Activated CD8-positive, alpha-beta memory T cell treated with anti-CD3 and anti-CD28 coated beads, Interleukin-2, amount 50 U/mL, for 1 hour (primary cell): ENCODE results near the gene KLC1.
"Not testable (repeated sequence)": the region's sequence is repeated elsewhere in the genome, so short reads cannot be mapped to it uniquely, and the experiment has no call there.

Source experiments
- DNase-seq: peaks from one replicate; pipeline ENCODE4 v3.0.0-alpha.2; 2020; ENCODE audit errors: extremely low read depth

Gene KLC1

DNA sequence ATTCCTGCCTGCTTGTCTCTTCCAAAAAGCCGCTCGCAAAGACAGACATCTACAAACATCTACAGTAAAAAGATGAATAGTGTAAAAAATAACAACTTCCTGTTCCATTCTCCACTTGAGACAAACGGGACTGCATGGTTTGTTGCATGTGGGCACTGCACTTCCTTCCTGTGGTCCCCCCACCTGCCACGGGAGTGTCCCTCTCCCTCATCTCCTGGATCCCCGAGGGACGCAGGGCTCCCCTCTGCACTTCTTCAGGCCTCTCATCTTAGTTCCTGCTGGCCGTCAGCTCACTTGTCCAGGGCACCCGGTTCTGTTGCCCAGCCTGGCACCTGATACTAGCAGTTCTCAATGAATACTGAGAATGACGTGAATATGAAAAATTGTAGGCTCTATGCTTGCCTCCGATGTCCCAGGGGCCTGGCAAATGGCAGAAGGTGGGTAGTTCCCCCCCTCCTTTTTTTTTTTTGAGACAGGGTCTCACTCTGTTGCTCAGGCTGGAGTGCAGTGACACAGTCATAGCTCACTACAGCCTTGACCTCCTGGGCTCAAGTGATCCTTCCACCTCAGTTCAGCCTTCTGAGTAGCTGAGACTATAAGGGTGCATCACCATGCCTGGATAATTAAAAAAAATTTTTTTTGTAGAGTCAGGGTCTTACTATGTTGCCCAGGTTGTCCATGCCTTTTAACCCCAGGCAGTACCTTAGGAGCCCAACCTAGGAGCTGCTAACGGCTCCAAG is 3.5 kb upstream of the KLC1 start:
- no peak for DNase-seq

DNA sequence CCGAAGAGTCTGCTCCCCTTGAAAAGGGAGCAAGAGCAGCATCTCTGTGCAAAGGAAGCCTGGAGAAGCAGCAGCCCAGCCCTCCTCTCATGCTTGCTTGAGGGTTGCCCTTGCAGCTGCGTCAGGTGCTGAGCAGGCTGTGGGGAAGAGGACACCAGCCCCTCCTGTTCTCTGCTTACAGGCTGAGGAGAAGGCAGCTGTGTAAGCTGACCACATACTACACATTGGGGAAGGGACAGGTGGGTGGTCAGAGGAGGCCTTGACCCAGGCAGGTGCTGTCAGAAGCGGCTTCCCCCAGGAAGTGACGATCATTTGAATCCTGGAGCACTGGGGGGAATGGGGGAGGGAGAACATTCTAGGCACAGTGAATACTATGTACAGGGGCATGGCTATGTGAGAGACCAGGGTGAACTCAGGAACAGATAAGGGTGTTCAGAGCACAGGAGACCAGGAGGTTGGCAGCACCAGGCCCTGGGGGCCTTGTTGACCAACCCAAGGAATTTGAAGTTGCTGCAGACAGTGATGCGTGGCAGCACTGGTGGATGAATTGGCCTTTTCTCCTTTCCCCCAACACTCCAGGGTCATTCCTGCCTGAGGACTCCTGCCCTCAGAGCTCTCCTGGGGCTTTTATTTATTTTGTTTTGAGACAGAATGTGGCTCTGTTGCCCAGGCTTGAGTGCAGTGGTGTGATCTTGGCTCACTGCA is 2.7 kb upstream of the KLC1 start:
- no peak for DNase-seq

DNA sequence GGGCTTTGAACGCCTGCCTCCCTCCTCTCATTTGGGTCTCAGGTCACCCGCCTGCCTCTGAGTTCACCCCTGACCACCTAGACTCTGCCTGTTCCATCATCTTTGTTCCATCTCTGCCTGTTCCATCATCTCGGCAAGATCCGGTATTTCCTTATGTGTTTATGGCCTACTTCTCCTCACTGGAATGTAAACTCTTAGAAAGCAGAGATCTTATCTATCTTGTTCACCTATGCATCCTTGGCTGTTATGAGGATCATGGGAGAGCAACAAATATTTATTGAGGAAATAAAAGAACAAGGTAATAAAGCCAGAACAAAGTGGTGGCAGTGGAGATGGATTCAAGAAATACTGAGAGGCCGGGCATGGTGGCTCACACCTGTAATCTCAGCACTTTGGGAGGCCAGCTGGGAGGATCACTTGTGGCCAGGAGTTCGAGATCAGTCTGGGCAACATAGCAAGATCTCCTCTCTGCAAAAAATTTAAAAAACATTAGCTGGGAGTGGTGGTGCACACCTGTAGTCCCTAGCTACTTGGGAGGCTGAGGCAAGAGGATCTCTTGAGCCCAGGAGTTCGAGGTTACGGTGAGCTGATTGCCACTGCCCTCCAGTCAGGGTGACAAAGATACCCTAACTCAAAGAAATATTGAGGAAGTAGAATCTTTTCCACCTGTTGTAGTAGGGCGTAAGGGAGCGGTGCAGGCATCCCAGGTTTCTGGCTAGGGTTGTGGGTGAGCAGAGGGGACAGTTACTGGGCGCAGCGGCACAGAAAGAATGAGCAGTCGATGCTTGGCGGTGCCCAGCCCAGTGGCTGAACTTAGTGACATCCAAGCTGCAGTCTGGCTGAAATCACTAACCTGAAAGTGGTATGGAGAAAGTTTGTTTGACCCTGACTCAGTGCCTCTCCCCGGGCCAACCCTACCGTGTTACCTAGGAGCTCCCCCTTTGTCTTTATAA is 1.7 kb upstream of the KLC1 start:
- DNase-seq = no peak

DNA sequence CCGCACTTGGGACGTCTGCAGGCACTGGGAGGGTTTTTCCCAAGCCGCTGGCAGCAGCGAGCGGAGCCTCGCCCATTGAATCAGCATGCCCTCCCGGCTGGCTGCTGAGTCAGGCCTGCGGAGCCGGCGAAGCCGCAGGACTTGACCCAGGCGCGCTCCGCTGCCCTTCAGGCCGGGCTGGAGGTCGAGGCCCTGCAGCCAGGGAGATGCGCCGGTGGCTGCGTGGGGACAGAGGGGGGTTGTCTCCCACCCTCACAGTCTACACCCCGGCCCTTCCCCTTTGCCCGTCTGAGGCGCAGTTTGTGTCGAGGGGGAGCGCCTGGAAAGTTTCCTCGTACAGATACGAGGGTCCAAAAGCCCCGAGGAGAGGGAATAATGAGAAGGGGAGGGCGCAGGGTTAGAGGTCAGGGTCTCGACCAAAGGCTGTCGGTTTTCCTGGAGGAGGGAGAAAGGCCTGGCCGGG is 759 bp upstream of the KLC1 start:
- no peak for DNase-seq

DNA sequence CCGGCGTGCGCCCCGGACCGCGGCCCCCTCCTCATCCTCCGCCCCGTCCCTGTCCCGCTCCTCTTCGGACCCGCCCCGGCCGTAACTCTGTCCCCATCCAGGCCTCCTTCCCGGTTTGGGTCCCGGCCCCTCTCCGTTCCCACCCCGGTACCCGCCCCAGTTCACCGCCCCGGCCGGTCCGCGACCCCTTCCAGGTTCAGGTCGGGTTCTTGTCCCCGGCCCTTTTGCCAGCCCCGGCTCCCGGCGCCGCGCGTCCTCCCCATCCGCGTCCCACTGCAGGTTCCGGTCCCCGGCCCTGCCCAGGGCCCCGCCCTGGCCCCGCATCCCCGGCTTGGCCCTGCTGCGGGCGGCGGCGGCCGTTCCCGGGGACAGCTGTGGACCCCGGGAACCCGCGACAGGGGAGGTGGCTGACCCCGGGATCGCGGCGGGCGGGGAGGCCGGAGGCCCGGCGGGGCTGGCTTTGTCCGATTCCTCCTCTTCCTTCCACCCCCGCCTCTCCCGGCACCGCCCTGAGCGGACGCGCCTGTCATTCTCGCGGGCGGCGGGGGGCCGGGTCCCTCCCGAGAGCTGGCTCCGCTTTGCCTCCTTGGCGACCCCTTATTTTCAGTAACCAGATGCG is 601 bp downstream of the KLC1 start:
- no peak for DNase-seq

DNA sequence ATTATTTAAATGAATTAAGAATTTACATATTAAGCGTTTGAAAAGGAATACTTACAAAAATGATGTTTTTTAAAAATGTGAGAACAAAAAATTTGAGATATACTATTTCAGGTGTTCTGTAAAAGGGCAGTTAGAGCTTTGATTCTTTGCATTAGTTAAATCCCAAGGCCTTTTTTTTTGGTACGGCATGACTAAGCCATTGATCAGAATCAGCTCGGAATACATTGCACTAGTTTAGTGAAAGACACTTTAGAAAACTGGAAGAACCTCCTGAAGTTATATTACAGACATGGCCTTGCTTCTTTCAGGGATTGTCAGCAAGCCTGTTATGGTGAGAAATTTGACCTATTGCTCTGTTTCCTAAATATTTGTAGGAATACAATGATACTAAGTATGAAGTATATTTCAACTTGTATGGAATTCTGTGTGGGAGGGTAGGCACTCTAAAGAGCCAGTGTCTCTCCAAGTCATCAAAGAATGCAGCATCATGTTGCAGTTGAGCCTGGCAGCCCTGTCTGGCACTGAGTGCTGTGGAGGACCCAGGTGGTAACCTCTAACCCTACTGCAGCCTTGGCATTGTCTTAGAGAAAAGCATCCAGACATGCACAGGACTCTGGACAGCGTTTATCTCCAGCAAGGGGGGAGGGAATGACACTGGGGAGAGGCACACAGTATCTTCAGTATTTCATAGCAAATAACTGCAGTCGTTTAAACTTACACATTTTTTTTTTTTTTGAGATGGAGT is 1.5 kb downstream of the KLC1 start:
- no peak for DNase-seq

DNA sequence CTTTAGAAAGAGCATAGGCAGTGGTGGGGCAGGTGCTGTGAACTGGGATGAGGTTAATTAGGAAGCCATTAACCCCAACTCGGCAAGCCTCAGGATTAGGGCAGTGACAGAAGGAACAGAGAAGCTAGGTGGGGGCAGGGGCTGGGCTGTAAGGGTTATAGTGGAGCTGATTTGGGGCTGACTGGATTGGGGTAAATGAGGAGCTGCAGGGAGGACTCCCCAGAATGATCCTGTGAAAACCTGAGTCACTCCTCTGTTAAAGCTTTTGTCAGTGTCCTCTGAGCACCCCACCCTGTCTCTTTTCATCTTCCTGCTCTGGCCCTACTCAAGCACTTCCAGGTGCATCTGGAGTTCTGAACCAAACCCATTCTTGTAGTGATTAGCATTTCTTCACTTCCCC is 4.4 kb downstream of the KLC1 start:
- no peak for DNase-seq

DNA sequence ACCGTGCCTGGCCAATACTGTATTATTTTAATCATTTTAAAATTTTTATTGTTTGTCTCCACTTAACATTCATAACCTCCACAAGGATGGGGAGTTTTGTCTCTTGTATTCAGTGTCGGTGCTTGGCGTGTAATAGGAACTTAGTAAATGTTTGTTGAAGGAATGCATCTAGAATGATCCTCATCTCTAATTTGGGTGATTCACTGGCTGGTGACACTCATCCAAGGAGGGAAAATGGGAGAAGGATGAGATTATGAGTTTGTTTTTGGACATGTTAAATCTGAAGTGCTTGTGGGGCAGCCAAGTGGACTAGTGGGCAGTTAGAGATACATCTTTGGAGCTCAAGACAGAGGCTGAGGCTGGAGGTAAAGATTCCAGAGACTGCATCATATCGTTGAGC is 5.1 kb downstream of the KLC1 start:
- DNase-seq = no peak

DNA sequence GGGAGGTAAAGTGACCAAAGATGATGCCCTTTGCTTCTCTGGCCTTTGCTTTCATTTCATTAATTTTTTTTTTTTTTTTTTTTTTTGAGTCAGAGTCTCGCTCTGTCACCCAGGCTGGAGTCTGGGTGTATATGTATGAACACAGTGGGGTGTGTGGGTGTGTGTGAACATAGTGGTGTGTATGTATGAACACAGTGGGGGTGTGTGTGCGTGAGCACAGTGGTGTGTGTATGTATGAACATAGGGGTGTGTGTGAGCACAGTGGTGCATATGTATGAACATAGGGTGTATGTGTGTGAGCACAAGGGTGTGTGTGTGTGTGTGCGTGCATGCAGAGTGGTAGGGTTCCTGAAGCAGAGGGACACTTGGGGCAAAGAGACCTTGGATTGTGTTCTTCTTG is 9.6 kb downstream of the KLC1 start:
- DNase-seq = no peak

DNA sequence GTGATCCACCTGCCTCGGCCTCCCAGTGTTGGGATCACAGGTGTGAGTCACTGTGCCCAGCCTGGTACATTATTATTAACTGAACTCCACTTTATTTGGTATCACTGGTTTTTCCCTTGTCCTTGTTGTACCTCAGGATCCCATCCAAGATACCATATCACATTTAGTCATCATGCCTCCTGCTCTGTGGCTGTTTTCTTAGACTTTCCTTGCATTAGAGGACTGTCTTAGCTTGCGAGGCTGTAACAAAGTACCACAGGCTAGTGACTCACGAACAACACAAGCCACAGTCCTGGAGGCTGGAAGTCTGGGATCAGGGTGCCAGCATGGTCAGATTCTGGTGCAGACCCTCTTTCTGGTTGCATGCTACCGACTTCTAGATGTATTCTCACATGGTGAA is 12.2 kb downstream of the KLC1 start:
- no peak for DNase-seq

DNA sequence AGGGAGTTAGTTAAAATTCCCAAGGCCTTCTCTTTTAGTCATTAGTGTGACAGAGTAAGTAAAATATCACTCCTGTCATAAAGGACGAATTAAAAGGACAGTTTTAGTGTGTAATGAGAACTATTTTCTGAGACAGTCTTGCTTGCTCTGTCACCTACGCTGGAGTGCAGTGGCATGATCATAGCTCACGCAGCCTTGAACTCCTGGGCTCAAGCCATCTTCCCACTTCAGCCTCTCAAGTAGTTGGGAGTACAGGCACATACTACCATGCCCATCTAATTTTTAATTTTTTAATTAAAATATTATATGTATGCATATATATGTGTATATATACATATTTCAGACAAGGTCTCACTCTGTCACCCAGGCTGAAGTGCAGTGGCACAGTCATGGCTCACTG is 17.2 kb downstream of the KLC1 start:
- no peak for DNase-seq

DNA sequence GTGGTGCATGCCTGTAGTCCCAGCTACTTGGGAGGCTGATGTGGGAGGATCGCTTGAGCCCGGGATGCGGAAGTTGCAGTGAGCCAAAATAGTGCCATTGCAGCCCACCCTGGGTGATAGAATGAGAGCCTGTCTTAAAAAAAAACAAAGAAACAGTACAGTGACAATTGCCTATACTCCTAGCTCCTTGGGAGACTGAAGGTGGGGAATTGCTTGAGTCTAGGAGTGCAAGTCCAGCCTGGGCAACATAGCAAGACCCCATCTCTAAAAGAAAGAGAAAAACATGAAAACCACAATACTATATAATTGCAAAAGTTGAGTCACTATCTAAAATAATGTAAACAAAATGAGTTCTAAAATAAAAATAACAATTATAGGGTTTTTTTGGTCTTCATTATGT is 20.0 kb downstream of the KLC1 start:
- no peak for DNase-seq

DNA sequence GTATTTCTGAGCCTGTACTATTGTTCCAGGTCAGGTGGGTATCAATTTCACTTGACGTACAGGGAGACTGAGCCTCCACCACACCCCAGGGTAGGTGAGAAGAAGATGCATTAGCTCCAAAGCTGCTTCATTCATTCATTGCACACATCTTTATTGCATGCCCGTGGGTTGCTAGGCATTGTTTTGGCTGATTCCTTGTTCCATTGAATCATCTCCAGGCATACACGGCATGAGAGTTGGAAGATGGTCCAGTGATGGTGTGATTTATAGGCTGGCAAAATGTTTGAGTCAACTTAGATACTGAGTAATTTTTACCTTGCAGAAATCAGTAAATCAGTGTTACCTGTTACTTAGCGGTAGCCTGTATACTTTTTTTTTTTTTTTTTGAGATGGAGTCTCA is 21.2 kb downstream of the KLC1 start:
- DNase-seq = no peak

DNA sequence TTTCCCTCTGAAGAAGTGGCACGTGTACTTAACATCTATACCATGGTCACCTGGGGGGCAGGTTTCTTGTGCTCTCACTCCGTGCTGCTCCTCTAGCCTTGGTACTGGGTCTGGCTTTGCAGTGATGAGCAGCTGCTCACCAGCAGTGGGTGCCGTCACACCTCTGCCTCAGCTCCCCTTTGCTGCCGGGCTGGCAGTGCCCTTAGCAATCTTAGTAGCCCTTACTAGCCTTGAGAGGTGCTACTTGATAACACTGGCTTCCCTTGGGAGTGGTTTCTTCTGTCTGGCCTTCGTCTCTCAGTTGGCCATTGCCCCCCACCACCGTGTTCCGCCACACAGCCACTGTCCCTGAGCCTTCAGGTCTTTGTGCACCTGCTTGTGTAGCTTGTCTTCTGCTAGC is 22.6 kb downstream of the KLC1 start:
- DNase-seq = no peak

DNA sequence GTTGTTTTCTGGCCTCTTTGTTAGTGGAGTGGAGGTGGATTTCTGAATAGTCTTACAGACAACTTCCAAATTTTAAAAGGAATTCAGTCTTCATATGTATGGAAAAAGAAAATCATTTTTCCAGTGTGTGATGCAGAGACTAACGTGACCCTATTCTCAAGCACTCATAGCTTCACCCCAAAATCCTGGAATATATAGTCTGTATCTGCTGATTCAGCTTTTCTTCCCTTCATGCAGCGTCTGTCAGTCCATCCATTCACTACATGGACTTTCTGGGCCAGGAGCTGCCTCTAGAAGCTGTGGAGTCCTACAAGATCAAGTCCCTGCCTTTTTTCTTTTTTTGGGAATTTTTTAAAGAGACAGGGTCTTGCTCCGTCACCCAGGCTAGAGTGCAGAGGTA is 23.8 kb downstream of the KLC1 start:
- no peak for DNase-seq

DNA sequence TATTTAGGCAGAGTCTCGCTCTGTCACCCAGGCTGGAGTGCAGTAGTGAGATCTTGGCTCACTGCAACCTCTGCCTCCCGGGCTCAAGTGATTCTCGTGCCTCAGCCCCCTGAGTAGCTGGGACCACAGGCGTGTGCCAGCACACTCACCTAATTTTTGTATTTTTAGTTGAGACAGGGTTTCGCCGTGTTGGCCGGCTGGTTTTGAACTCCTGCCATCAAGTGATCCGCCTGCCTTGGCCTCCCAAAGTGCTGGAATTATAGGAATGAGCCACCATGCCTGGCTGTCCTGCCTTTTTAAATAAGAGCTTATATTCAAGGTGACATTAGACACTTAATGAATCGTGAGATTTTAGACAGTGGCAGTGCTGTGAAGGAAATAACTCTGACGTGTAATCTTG is 24.3 kb downstream of the KLC1 start:
- DNase-seq = not testable (repeated sequence)

DNA sequence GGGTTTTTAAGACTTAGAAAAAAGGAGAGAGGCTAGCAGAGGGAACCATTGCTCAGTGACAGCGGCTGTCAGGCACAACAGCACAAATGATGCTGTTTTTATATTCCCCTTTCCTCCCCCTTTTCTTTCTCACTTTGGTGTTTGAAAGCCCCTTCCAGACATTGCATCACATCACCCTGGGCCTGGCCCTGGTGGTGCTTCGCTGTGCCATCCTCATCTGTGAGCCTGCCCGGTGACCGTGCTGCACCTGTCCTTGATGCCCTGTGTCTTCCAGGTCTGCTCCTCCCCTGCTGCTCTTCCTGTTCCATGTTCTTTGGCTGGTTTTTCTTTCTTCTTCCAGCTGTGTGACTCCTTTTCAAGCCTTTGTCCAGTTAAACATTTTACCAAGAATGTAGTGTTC is 24.8 kb downstream of the KLC1 start:
- DNase-seq = no peak

DNA sequence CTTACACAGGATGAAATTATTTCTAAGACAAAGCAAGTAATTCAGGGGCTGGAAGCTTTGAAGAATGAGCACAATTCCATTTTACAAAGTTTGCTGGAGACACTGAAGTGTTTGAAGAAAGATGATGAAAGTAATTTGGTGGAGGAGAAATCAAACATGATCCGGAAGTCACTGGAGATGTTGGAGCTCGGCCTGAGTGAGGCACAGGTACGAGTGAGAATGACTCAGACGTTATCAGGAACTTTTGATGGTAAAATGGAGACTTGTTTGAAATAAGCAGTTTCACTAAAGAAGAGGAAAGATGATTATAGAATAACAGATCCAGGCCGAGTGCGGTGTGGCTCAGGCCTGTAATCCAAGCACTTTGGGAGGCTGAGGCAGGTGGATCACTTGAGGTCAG is 25.6 kb downstream of the KLC1 start:
- DNase-seq = no peak

DNA sequence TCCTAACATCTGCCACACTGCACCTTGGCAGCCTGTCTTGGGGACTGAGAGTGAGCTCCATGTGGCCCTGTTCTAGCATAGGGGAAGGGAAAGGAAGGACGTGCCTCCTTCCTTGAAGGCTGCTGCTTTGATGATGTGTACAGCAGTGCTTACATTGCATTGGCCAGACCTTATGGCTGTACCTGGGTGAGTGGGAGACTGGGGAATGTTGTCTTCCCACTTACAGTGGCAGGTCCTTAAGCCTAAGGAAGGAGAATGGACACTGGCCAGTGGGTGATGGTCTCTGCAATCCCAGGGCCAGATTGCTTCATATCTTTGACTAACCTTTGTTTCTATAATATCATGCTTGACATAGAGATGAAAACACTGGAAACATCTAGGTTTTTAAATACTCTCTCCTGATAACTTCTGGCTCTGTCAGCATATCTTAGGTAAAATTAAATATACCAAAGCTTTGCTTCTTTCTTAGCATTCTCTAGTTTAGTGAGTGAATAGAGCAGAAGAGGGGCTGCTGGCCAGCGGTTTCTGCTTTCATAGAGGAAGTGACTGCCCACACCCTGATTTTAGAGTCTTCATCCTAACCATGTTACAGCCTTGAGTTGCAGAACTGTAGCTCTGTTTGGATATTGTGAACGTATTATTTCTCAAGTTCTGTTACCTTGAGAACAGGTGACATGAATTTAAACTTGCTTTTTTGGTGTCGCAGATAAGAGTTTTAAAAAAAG is 27.2 kb downstream of the KLC1 start:
- DNase-seq = no peak

DNA sequence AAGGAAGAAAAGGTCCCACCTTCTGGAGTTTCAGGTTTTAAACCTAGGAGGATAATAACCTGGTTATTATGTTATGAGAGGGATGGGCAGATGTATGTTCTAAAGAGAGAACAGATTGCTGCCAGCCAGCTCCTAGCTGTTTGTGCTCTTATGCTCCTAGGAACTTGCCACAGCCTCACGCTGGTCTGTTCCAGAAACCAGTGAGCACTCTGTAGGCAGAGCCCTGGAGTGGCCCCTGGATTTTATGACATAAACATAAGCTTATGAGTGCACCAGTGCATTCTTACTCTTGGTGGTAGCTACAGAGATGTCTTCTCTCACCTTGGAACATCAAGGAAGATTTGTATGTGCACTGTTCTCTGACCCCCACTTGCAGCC is 27.7 kb downstream of the KLC1 start:
- no peak for DNase-seq

DNA sequence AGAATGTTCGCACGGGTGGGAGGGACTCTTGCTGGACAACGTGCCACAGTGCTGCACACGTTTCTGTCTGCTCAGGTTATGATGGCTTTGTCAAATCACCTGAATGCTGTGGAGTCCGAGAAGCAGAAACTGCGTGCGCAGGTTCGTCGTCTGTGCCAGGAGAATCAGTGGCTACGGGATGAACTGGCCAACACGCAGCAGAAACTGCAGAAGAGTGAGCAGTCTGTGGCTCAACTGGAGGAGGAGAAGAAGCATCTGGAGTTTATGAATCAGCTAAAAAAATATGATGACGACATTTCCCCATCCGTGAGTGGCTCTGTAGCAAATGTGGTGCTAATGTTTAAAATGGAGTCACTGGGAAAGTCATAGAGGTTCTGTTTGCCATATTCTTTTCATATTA is 28.5 kb downstream of the KLC1 start:
- DNase-seq = no peak
